GM18505 (cell line): ENCODE data around the gene ZNF652.
"Not testable (repeated sequence)": the region's sequence is repeated elsewhere in the genome, so short reads cannot be mapped to it uniquely, and the experiment has no call there.

Experiments used
- ATAC-seq: cut with Tn5 transposase; IDR thresholded peaks from one replicate; pipeline ENCODE4 v1.9.1; 2021; ENCODE audit not compliant: unreplicated experiment
- POLR2A ChIP-seq: IDR thresholded peaks from 4 replicates; pipeline ENCODE4 v1.6.1; 2011; ENCODE audit warnings: borderline replicate concordance; ENCODE audit not compliant: insufficient read depth, insufficient read length; ENCODE audit errors: extremely low read depth

ZNF652 gene

DNA sequence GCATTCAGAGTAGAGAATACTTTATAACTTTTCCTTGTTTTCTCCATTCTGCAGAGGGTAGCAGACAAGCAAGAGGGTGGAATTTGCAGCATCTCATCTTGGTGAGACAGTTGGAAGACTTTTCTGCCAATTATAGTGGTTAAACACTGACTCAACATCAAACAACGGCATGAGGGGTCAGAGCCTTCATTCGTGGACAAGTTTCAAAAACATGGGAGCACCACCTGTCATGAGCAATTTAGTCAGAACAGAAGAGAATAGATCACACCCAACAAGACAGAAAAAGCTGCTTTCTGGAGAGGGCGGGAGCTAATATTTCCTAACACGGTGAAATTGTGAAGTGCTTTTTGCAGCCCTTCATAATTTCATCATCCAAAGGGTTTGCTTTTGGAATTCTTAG, 17.9 kb upstream of the ZNF652 start:
- no peak for ATAC-seq
- no peak for TF ChIP-seq POLR2A

DNA sequence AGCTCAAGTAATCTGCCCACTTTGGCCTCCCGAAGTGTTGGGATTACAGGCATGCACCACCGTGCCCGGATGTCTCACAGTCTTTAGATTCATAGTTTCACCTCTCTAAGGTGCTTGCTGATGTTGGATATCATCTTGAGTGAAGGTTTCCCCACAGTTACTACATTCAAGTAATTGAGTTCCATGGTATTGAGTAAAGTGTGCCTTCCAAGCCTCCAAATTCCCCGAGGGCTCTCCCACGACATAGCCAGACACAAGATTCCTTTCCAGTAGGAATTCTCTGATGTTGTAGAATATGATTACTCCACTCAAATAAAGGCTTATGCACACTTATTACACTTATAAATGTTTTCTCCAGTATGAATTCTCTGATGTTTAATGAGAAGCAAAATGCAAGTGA, 16.3 kb upstream of the ZNF652 start:
- TF ChIP-seq POLR2A = no peak
- no peak for ATAC-seq

DNA sequence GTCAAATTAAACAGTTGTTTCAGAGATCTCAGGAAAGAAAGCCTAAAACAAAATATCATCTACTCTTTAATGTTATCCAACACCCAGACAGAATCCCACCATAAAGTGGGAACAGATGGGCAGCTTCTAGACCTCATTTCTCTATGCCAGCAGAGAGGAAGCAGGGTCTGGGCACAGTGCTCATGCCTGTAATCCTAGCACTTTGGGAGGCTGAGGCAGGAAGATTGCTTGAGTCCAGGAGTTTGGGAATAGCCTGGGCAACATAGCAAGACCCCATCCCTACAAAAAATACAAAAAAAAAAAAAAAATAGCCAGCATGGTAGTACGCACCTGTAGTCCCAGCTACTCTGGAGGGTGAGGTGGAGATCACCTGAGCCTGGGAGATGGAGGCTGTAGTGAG, 13.5 kb upstream of the ZNF652 start:
- no peak for ATAC-seq
- TF ChIP-seq POLR2A = no peak

DNA sequence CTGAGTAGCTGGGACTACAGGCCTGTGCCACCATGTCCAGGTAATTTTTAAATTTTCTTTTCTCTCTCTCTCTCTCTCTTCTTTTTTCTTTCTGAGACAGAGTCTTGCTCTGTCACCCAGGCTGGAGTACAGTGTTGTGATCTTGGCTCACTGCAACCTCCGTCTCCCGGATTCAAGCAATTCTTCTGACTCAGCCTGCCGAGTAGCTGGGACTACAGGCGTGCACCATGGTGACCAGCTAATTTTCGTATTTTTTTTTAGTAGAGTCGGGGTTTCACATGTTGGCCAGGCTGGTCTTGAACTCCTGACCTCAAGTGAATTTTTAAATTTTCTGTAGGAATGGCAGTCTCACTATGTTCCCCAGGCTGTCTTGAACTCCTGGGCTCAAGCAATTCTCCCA, 11.1 kb upstream of the ZNF652 start:
- TF ChIP-seq POLR2A = no peak
- ATAC-seq = no peak

DNA sequence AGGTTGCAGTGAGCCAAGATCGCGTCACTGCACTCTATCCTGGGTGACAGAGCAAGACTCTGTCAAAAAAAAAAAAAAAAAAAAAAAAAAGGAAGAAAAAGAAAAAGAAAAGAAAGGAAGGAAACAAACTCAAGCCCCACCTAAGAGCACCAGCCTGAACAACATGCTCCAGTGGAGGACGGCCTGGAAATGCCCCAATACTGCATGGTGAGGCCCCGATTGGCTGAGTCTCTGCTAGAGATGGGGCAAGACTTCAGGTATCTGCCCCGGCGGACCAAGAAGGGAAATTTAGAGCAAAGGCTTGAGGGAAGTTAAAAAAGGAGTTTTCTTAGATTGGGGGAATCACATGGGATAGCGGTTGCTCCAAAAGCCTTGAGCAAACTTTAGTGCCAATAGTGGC, 10.4 kb upstream of the ZNF652 start:
- ATAC-seq = no peak
- no peak for TF ChIP-seq POLR2A

DNA sequence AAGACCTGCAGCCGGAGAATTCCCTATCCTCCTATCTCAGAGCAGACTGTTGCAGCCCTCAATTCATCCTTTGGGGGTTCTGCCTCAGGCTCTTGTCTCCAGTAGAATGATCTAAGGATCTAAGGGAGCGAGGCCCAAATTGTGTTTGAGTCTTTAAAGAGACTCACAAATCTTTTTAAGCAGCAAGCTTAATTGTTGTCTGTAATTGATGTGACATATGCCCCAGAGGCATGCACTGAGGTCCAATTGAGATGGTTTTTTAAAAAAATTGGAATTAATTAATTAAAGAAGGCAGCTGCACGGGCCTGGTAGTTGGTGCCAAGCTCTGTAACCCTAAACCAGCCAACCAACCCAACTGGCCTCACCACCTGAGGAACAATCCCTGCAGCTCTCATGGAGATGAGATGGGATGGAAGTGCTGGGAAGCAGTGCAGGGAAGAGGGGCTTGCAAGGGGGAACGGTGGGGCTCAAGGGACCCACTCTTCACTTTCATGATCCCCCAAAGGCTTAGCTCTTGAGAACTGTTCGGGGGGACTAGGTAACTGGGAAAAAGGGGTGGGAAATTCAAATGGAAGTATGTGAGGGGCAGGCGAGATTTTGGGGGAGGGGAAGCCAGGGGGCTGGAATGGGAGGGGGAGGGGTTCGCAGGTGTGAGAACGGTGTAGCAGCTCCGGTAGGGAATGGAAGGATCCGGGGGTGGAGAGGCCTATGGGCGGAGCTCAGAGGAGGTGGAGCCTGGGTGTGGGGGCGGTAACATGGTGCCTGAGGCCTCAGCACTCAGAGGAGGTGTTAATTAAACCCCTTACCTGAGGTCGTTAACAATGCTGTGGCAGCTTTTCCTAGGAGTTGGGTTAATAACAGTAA, 9.2 kb upstream of the ZNF652 start:
- no peak for TF ChIP-seq POLR2A
- no peak for ATAC-seq

DNA sequence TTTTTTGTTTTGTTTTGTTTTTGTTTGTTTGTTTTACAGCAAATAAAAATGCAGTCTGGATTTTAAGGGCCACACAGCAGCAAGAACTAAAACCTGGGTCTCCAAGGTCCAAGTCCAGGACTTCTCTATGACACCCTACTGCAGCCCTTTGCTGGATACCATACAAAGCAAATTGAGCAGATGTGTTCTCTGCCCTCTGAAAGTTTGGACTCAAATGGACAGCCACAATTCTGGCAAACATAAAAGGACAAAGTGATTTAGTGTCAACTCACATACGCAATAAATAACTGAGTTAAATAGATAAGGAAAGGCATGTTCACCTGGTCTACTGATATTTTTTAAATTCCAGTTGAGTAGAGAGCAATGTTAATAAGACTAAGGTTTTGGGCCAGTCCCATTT, 7.7 kb upstream of the ZNF652 start:
- ATAC-seq = no peak
- no peak for TF ChIP-seq POLR2A

DNA sequence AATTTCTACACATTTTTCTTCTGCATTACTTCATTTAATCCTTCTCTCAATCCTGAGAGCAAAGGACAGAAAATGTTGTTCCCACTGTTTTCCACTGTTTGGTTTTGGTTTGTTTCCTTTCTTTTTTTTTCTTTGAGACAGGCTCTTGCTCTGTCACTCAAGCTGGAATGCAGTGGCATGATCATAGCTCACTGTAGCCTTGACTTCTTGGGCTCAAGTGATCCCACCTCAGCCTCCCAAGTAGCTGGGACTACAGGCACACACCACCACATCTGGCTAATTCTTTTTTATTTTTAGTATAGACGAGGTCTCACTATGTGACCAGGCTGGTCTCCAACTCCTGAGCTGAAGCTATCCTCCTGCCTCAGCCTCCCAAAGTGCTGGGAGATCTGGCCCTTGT, 7.0 kb upstream of the ZNF652 start:
- ATAC-seq = no peak
- no peak for TF ChIP-seq POLR2A

DNA sequence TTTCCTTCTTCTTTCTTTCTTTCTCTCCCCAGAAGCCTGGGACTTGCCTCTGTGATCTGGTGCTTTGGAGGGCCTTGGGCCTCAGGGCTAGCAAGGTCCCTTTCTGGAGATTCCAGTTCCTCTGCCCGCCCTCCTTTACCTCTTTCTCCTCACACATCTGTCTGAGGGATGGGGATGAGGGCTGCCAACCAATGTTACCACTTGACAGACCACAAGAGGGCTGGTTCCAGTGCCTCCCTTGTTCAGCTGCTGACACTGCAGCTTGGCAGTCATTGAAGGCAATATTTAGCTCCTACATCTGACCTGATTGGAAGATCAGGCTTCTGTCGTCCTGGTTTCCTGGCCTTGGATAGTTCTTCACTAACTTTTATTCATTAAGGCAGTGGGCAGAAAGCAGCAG, 3.6 kb upstream of the ZNF652 start:
- no peak for ATAC-seq
- TF ChIP-seq POLR2A = no peak

DNA sequence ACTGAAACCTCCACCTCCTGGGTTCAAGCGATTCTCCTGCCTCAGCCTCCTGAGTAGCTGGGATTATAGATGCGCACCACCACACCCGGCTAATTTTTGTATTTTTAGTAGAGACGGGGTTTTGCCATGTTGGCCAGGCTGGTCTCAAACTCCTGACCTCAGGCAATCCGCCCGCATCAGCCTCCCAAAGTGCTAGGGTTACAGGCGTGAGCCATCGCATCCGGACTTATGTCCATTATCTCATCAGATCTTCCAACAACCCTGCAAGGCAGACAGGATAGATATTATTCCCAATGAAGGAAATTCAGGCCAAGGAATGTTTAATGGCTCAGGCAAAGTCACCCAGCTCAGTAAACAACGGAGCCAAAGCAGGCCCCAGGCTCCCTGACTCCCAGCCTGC, 3.1 kb upstream of the ZNF652 start:
- not testable (repeated sequence) for ATAC-seq

DNA sequence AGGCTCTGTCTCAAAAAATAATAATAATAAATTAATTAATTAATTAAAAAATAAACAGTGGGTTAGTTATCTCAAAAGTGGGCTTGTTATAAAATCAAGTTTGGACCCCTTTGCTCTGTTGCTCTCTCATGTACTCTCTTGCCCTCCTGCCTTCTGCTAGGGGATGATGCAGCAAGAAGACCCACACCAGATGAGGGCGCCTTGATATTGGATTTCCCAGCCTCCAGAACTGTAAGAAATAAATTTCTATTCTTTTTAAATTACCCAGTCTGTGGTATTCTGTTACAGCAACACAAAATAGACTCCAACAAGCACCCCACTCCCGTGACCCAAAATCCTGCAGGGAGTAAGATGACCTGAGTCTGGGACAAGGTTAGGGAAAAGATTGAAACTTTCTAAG, 2.1 kb upstream of the ZNF652 start:
- no peak for TF ChIP-seq POLR2A
- no peak for ATAC-seq

DNA sequence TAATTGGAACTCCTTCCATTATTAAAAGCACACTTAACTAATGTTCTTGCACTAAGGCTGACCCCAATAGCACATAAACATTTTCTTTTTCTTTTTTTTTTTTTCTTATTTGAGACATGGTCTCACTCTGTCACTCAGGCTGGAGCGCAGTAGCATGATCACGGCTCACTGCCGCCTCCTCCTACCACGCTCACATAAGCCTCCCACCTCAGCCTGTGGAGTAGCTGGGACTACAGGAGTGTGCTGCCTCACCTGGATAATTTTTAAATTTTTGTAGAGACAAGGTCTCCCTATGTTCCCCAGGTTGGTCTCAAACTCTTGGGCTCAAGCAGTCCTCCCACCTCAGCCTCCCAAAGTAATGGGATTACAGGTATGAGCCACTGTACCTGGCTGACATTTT, 1.2 kb upstream of the ZNF652 start:
- ATAC-seq = no peak
- TF ChIP-seq POLR2A = no peak

DNA sequence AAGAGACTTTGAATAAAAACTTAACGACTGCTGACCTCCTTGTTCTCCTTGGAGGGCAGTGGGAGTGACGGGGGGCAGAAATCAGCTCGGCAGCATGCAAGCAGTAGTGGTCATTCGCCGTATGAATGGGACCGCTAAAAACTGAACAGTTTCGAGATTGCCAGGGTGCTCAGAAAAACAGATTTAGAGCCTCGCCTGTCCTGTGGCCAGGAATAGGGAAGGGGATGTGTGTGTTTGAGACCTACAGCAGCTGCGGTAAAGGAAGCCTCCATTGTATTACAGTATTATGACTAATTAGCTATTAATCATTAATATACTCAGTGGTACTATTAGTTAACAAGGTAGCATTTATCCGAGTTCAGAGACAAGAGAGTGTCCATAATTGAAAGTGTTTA, 670 bp upstream of the ZNF652 start:
- no peak for TF ChIP-seq POLR2A
- no peak for ATAC-seq

DNA sequence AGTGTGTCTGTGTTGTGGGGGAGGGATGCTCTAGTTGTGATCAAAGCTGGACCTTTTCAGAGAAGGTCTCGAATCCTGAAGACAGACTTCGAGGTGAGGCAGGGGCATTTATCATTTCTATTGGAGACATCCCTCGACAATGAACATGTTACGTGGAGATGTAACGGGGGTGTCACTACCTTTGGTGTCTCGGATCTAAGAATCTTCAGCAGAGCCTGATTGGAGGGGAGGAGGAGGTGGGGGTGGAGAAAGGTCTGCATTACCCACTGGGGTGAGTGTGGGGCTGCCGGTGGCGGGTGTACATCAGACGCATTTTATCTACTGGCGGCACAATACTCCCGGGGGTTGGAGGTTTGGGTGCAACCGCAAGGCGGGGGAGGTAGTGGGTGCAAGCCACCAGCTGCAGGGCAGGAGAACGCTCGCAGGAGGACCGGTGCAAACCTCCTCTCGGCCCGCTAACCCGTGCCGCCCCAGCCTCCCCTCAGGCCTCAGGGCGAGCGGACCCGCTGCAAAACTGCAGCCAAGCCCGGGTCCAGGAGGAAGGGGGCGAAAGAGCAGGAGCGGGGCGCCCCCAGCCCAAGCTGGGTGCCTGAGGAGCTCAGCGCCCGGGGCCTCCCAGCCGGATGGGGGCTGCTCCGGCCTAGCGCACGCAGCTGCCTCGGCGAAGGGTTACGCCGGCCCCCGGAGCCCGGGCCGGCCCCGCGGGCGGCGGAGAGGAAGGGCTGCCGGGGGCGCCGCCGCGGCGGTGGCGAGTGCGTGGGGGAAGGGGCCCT, 735 bp downstream of the ZNF652 start:
- peak; percentile 25 for ATAC-seq
- peak; percentile 66 for TF ChIP-seq POLR2A

DNA sequence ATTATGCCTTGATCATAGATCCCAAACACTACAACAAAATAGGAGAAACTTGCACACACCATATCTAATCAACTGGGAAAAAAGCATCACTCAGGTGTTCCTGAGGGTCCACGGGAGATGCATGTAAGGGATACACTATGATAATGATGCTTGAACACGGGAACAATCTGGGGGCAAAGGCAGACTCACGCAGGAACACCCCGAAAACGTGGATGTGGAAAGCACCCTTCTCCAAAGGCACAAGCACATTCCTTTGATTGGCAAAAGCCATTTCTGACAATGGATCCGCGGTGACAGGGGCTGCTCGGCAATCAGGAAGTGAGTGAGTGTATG, 1.3 kb downstream of the ZNF652 start:
- no peak for ATAC-seq
- no peak for TF ChIP-seq POLR2A
